IMR-90 (cell line): ENCODE measurements around the gene KMT2C. TPM values are rescaled to one million over a fixed set of nuclear protein-coding genes. Genes with fewer than 3 reads are reported as not detected.
"Not testable (repeated sequence)": the region's sequence is repeated elsewhere in the genome, so short reads cannot be mapped to it uniquely, and the experiment has no call there.

ENCODE experiments used
- ATAC-seq: fragments of 200-7000 bp; cut with Tn5 transposase; 2 replicates; pipeline ENCODE4 v1.9.1; 2020; ENCODE audit warnings: low read depth, mild to moderate bottlenecking, moderate library complexity
- BruUV-seq: library from RNA; stranded (reverse); fragments of 400-500 nt; replicated peaks from 2 replicates; lab custom pipeline; 2021; lab: Mats Ljungman, UMichigan
- CTCF ChIA-PET: fragments of 300-600 bp; formaldehyde crosslinking; extraction: SDS; loops from one replicate; lab custom pipeline; 2021; ENCODE audit warnings: antibody characterized with exemption; lab: Yijun Ruan, JAX
- POLR2A ChIA-PET: fragments of 300-600 bp; sonication (Branson Sonifier 250); formaldehyde crosslinking; loops from one replicate; lab custom pipeline; 2022; ENCODE audit warnings: antibody characterized with exemption; ENCODE audit not compliant: unreplicated experiment; lab: Charles Lee
- DNase-seq: peaks from one replicate; pipeline ENCODE4 v3.0.0; 2013
- H2AFZ ChIP-seq: replicated peaks from 2 replicates; pipeline ENCODE3; 2013; ENCODE audit warnings: low read length, mild to moderate bottlenecking; ENCODE audit not compliant: poor library complexity
- H2AK5ac ChIP-seq: 2 replicates; pipeline ENCODE4 v1.6.1; 2013; ENCODE audit warnings: low read depth, low read length, inconsistent platforms
- H2AK9ac ChIP-seq: replicated peaks from 2 replicates; pipeline ENCODE3; 2013; ENCODE audit warnings: mild to moderate bottlenecking, low read depth, low read length, moderate library complexity; ENCODE audit not compliant: poor library complexity
- H2BK120ac ChIP-seq: 2 replicates; pipeline ENCODE4 v1.6.1; 2013; ENCODE audit warnings: low read depth, low read length, inconsistent platforms
- H2BK15ac ChIP-seq: 3 replicates; pipeline ENCODE4 v1.6.1; 2013; ENCODE audit warnings: low read depth, low read length, inconsistent platforms
- H2BK20ac ChIP-seq: 2 replicates; pipeline ENCODE4 v1.6.1; 2013; ENCODE audit warnings: low read depth, mild to moderate bottlenecking, inconsistent platforms, low read length, moderate library complexity
- H2BK5ac ChIP-seq: 2 replicates; pipeline ENCODE4 v1.6.1; 2013; ENCODE audit warnings: mild to moderate bottlenecking, low read depth, low read length, inconsistent platforms; ENCODE audit not compliant: poor library complexity, severe bottlenecking
- H3K14ac ChIP-seq: replicated peaks from 2 replicates; pipeline ENCODE4 v1.6.1; 2013; ENCODE audit warnings: low read depth, low read length, inconsistent platforms
- H3K18ac ChIP-seq: 2 replicates; pipeline ENCODE4 v1.6.1; 2013; ENCODE audit warnings: low read depth, low read length, control low read depth
- H3K23ac ChIP-seq: 2 replicates; pipeline ENCODE4 v1.6.1; 2013; ENCODE audit warnings: low read depth, low read length, inconsistent platforms
- H3K27ac ChIP-seq: 2 replicates; pipeline ENCODE4 v1.5.1; 2013; ENCODE audit warnings: mild to moderate bottlenecking, control low read depth, low read length; ENCODE audit not compliant: insufficient read depth
- H3K27me3 ChIP-seq: 2 replicates; pipeline ENCODE4 v1.6.1; 2013; ENCODE audit warnings: low read length; ENCODE audit not compliant: control insufficient read depth, insufficient read depth
- H3K36me3 ChIP-seq: 2 replicates; pipeline ENCODE4 v1.6.1; 2013; ENCODE audit warnings: low read length, mixed read lengths; ENCODE audit not compliant: control insufficient read depth, insufficient read depth
- H3K4ac ChIP-seq: 2 replicates; pipeline ENCODE4 v1.6.1; 2013; ENCODE audit warnings: low read depth, low read length, inconsistent platforms
- H3K4me1 ChIP-seq: 2 replicates; pipeline ENCODE4 v1.6.1; 2013; ENCODE audit warnings: low read length, mixed read lengths; ENCODE audit not compliant: control insufficient read depth, insufficient read depth
- H3K4me2 ChIP-seq: 2 replicates; pipeline ENCODE4 v1.6.1; 2013; ENCODE audit warnings: low read depth, mild to moderate bottlenecking, control low read depth, low read length, moderate library complexity
- H3K4me3 ChIP-seq: 2 replicates; pipeline ENCODE4 v1.5.1; 2013; ENCODE audit warnings: low read depth, mild to moderate bottlenecking, control low read depth, low read length, moderate library complexity; ENCODE audit not compliant: insufficient read depth
- H3K56ac ChIP-seq: 2 replicates; pipeline ENCODE4 v1.6.1; 2013; ENCODE audit warnings: low read length, inconsistent platforms; ENCODE audit not compliant: insufficient read depth; ENCODE audit errors: extremely low read depth
- H3K79me1 ChIP-seq, 2 experiments: 2 replicates each; pipeline ENCODE4 v1.6.1; 2013; ENCODE audit warnings: low read length in 2 of 2, inconsistent platforms in 1 of 2, low read depth in 1 of 2
- H3K9ac ChIP-seq: 2 replicates; pipeline ENCODE4 v1.6.1; 2013; ENCODE audit warnings: low read depth, low read length, control low read depth
- H3K9me1 ChIP-seq: 2 replicates; pipeline ENCODE4 v1.6.1; 2013; ENCODE audit warnings: low read length, inconsistent platforms; ENCODE audit not compliant: insufficient read depth
- H3K9me3 ChIP-seq: 2 replicates; pipeline ENCODE4 v1.6.1; 2013; ENCODE audit warnings: low read length; ENCODE audit not compliant: control insufficient read depth, insufficient read depth
- H4K20me1 ChIP-seq: 2 replicates; pipeline ENCODE4 v1.6.1; 2013; ENCODE audit warnings: low read length, inconsistent platforms; ENCODE audit not compliant: insufficient read depth
- H4K5ac ChIP-seq: 2 replicates; pipeline ENCODE4 v1.6.1; 2013; ENCODE audit warnings: mild to moderate bottlenecking, low read depth, low read length, control low read depth
- H4K8ac ChIP-seq, 2 experiments: 2 replicates each; pipeline ENCODE4 v1.6.1; 2013; ENCODE audit warnings: low read depth in 2 of 2, low read length in 2 of 2, control low read depth in 1 of 2, inconsistent platforms in 1 of 2
- H4K91ac ChIP-seq: 2 replicates; pipeline ENCODE4 v1.6.1; 2013; ENCODE audit warnings: low read depth, low read length, inconsistent platforms; ENCODE audit not compliant: insufficient read depth
- CHD1 ChIP-seq: IDR thresholded peaks from 2 replicates; pipeline ENCODE4 v1.6.1; 2012; ENCODE audit warnings: low read depth, low read length, improper control_type of control experiment
- FOS ChIP-seq: fragments of 150-350 bp; IDR thresholded peaks from 2 replicates; pipeline ENCODE4 v1.6.1; 2016; ENCODE audit warnings: low read depth, low read length
- MAZ ChIP-seq: IDR thresholded peaks from 2 replicates; pipeline ENCODE4 v1.6.1; 2012; ENCODE audit warnings: low read depth, mild to moderate bottlenecking, low read length, improper control_type of control experiment, moderate library complexity, borderline replicate concordance
- RCOR1 ChIP-seq: IDR thresholded peaks from 2 replicates; pipeline ENCODE4 v1.6.1; 2012; ENCODE audit warnings: mild to moderate bottlenecking, low read length, improper control_type of control experiment; ENCODE audit not compliant: insufficient replicate concordance
- SMC3 ChIP-seq: fragments of 150-350 bp; IDR thresholded peaks from 2 replicates; pipeline ENCODE4 v1.6.1; 2016; ENCODE audit warnings: low read depth, mild to moderate bottlenecking, antibody characterized with exemption, low read length, moderate library complexity
- WGBS, 2 experiments: methylation state at CpG; one replicate each; pipeline versions ENCODE4 v1.1.5 to v1.1.7; 2013; ENCODE audit warnings: missing lambda C conversion rate in 2 of 2; ENCODE audit not compliant: insufficient read length in 1 of 2; ENCODE audit errors: extremely low coverage in 2 of 2; 5-methylcytosine and 5-hydroxymethylcytosine counted together
- dilution Hi-C: fragments of 300-500 bp; cut with HindIII; formaldehyde crosslinking; loops from one replicate; pipeline ENCODE4 v1.14.3; 2018; ENCODE audit warnings: low sequenced_read_pairs; ENCODE audit not compliant: unreplicated experiment
- in situ Hi-C: fragments of 300-500 bp; cut with MboI; formaldehyde crosslinking; loops from 3 replicates; pipeline ENCODE4 v1.14.3; 2019; ENCODE audit warnings: low sequenced_read_pairs, inconsistent platforms, mixed read lengths
- intact Hi-C: fragments of 100-400 bp; cut with micrococcal nuclease; formaldehyde crosslinking; loops from 2 replicates; pipeline ENCODE4 v1.10.0; 2022
- polyA plus RNA-seq, 3 experiments: library from polyadenylated mRNA; depleted of rRNA; stranded (reverse); fragments of >200 nt; gene quantifications; 2 replicates each; pipeline ENCODE4 v1.2.3, GENCODE V29; 2012; ENCODE audit warnings: low replicate concordance in 1 of 3
- total RNA-seq: library from RNA; depleted of rRNA; stranded (reverse); fragments of >200 nt; gene quantifications from 2 replicates; pipeline ENCODE4 v1.2.3, GENCODE V29; 2012
- TF ChIP-seq, protein P1 (sequence below): fragments of 150-350 bp; IDR thresholded peaks from 2 replicates; pipeline ENCODE4 v1.6.1; 2017; ENCODE audit warnings: mild to moderate bottlenecking, antibody characterized with exemption, low read length, low read depth

The KMT2C gene
- total and polyA plus RNA-seq, 2 of the 4 experiments (the other 2 are of a cell fraction): 8.0 to 23.3 TPM

DNA sequence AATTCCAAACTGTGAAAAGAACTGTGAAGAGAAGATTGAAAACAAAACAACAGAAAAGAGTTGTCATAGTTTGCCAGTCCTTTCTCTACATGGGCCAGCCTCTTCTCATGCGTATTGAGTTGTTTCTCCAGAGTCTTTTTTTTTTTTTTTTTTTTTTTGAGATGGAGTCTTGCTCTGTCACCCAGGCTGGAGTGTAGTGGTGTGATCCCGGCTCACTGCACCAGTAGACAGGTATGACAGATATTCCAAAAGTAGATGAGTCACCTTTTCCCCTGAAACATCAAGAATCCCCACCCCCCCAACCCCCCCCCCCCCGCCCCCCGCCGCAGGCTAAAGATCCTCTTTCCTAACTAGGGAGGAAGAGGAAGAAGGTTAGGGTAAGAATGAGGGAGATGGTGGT is 15.6 kb upstream of the KMT2C start:
- no peak overlapping the region for H4K5ac ChIP-seq
- no peaks in the 10 kb centered on the region for H3K27me3 ChIP-seq
- no peak overlapping the region for H3K56ac ChIP-seq
- in situ Hi-C loops: no loop called here
- H4K91ac ChIP-seq: no peak overlapping the region
- H4K8ac ChIP-seq: no peak overlapping the region
- no peak overlapping the region for H2BK20ac ChIP-seq
- H2BK15ac ChIP-seq: no peak overlapping the region
- no peak overlapping the region for H2BK5ac ChIP-seq
- H3K4me2 ChIP-seq: no peak overlapping the region
- no peak for DNase-seq
- no peaks in the 10 kb centered on the region for H3K4me1 ChIP-seq
- H3K18ac ChIP-seq: no peak overlapping the region
- H3K4me3 ChIP-seq: no peak overlapping the region
- H2AFZ ChIP-seq: no peak overlapping the region
- H2AK5ac ChIP-seq: no peak overlapping the region
- H3K14ac ChIP-seq: no peak overlapping the region
- no peak overlapping the region for H3K9ac ChIP-seq
- dilution Hi-C loops: no loop called here
- no peaks in the 10 kb centered on the region for H3K9me3 ChIP-seq
- no CpG with 5 or more reads among the region's 5 CpGs for WGBS, 2 experiments
- no peaks in the 10 kb centered on the region for H4K20me1 ChIP-seq
- H3K4ac ChIP-seq: no peak overlapping the region
- H2AK9ac ChIP-seq: no peak overlapping the region
- CTCF ChIA-PET: no interaction called here
- no peaks in the 10 kb centered on the region for H3K36me3 ChIP-seq
- ATAC-seq: no peak
- no peaks in the 10 kb centered on the region for H3K9me1 ChIP-seq
- no peaks in the 10 kb centered on the region for H3K79me1 ChIP-seq
- POLR2A ChIA-PET: no interaction called here
- BruUV-seq: no TSS peak
- no peak overlapping the region for H2BK120ac ChIP-seq
- intact Hi-C loops: no loop called here
- H3K27ac ChIP-seq: no peak overlapping the region
- TF ChIP-seq FOS (no peak), MAZ (no peak), SMC3 (no peak), RCOR1 (no peak), CHD1 (no peak)
- TF ChIP-seq, protein P1, sequence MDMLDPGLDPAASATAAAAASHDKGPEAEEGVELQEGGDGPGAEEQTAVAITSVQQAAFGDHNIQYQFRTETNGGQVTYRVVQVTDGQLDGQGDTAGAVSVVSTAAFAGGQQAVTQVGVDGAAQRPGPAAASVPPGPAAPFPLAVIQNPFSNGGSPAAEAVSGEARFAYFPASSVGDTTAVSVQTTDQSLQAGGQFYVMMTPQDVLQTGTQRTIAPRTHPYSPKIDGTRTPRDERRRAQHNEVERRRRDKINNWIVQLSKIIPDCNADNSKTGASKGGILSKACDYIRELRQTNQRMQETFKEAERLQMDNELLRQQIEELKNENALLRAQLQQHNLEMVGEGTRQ: no peak
- H3K23ac ChIP-seq: no peak overlapping the region

DNA sequence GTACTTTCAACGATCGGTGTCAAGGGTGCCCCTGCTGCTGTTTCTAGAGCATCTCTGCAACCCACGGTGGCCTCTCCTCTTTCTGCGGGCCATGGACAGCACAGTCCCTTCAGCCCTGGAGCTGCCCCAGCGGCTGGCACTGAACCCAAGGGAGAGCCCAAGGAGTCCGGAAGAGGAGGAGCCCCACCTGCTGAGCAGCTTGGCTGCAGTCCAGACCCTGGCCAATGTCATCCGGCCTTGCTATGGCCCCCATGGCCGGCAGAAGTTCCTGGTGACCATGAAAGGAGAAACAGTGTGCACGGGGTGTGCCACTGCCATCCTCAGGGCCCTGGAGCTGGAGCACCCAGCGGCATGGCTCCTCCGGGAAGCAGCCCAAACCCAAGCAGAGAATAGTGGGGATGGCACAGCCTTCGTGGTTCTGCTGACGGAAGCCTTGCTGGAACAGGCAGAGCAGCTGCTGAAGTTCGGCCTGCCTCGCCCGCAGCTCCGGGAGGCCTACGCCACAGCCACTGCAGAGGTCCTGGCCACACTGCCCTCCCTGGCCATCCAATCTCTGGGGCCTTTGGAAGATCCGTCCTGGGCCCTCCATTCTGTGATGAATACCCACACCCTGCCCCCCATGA is 9.7 kb upstream of the KMT2C start:
- H3K9ac ChIP-seq, H2BK120ac ChIP-seq, H3K9me3 ChIP-seq, BruUV-seq, in situ Hi-C loops, POLR2A ChIA-PET, H2AK9ac ChIP-seq, H2AK5ac ChIP-seq, H3K4me1 ChIP-seq, H2AFZ ChIP-seq, H2BK15ac ChIP-seq, H3K23ac ChIP-seq, H4K20me1 ChIP-seq, DNase-seq, H4K5ac ChIP-seq, H4K8ac ChIP-seq, H3K4me3 ChIP-seq, H3K36me3 ChIP-seq, dilution Hi-C loops, intact Hi-C loops, H2BK20ac ChIP-seq, H2BK5ac ChIP-seq, H3K14ac ChIP-seq, H3K56ac ChIP-seq, H3K9me1 ChIP-seq, H3K27me3 ChIP-seq, H4K91ac ChIP-seq, CTCF ChIA-PET, ATAC-seq, H3K79me1 ChIP-seq, H3K4ac ChIP-seq, H3K27ac ChIP-seq, H3K4me2 ChIP-seq, H3K18ac ChIP-seq: not testable (repeated sequence)
- WGBS, 2 experiments: 60% methylated on average over 3 of the region's 19 CpGs; no CpG with 5 or more reads in 1 of the 2 experiments
